Activated CD8-positive, alpha-beta memory T cell treated with anti-CD3 and anti-CD28 coated beads, Interleukin-2, amount 50 U/mL, for 1 hour (primary cell): ENCODE measurements around the gene PHACTR1.
"Not testable (repeated sequence)": the region's sequence is repeated elsewhere in the genome, so short reads cannot be mapped to it uniquely, and the experiment has no call there.

Experiments used
- DNase-seq: peaks from one replicate; pipeline ENCODE4 v3.0.0-alpha.2; 2020; ENCODE audit errors: extremely low read depth

The PHACTR1 gene

DNA sequence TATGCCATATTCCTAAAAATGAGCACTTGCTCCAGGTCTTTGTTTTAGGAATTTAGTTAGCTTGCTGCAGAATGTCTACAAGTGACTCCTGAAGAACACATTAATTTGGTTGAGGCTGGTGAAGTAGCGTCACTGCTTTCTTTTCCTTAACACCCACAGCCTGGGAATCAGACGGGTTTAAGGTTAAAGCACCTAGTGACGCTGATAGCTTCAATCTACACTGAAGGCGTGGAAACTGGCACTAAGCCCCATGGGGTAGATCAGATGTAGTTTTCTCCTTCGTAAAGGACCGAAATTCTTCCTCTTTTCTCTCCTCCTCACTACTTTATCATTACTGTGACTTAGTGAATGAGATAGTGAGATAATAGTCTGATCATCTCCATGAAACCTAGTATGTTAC is 521.5 kb downstream of the PHACTR1 start:
- no peak for DNase-seq

DNA sequence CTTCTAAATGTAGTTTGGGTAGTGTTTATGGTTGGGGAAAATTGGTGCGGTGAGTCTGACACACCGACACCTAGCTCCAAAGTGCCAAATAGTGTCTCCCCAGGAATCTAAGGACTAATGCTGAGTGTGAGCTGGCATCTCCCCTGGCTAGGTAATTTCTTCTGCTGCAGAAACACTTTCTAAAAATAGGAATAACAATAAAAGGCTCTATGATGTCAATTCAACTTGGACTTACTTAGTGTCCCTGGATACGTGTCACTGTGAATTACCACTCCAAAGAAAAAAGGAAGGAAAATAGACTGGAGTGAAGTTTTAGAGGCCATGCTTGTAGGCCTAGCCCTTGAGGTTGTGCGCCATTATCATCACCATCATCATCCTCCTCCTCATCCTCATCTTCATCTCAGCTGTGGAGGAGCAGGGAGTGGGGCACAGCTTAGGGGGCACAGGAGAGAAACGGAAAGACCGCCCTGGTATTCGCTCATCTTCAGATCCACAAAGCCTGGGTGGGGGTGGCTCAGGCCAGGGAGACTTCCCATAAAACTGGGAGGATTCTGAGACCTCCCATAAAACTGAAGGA is 522.2 kb downstream of the PHACTR1 start:
- DNase-seq, result no peak

DNA sequence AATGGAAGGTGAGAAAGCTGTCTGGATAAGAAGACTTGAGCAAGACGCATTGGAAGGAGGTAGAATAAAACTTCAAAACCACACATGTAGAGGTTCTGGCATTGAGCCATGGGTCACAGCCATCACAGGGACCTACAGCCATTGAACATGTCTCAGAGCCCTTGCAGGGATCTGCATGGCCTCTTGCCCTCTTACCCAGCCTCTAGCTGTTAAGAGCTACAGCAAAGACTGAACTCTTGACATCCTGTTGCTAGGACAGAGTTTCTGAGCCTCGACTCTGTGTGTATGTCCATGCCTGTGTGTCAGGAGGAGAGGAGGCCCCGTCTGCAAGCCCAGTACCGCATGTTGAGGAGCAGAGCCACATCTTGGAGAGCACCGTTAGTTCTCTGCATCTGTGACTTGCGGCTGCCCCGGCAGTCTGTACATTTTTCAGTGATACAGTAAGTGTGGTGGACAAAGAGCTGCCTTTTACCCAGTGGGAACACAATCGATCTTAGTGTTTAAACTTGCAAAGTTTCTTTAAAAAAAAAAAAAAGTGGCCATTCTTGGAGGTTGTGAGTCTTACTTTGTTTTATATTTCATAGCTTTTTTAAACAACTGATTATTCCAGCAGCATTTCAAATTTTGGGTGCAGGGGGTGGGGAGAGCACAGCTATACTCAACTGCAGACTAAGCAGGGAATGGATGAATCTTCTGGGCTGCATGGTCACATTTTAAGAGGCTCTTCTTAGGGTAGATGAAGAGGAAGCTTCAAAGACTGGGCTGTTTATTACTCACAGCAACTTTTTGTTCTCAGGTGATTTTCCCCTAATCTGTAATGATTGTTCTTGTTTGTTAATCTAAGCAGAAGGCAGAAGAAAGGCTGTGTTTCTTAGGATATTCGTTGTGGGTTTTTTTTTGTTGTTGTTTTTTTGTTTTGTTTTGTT is 523.2 kb downstream of the PHACTR1 start:
- no peak for DNase-seq

DNA sequence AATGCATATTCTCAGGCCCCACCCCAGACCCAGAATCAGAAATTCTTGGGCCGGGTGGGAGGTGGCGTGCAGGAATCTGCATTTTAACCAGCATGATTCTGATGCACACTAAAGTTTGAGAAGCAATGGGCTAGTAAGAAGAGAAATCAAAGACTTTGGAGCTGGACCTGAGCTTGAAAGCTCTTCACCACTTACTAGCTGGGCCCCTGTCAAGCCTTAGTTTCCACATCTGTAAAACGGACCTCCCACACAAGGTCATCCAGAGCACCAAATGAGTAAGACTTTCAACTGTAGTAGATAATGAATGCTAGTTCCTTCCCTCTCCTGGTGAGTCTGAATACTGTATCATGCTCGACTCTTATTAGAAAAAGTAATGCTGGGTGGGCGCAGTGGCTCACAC is 524.8 kb downstream of the PHACTR1 start:
- no peak for DNase-seq

DNA sequence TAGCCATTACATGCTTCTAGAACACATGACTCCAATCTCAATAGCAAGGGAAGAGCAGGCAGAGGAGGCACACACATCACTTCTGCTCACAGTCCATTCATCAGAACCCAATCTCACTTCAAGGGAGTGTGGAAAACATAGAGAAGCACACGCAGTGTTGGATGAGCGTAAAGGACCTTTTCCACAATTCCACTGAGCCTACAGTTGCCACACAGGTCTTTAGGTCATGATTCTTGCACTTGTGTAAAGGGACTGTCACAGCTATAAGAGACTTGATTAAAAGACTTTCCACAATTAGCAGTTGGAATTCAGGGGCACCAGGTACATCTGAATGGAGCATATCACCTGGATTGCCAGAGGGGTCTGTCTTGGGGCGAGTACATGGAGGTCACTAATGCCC is 525.6 kb downstream of the PHACTR1 start:
- no peak for DNase-seq

DNA sequence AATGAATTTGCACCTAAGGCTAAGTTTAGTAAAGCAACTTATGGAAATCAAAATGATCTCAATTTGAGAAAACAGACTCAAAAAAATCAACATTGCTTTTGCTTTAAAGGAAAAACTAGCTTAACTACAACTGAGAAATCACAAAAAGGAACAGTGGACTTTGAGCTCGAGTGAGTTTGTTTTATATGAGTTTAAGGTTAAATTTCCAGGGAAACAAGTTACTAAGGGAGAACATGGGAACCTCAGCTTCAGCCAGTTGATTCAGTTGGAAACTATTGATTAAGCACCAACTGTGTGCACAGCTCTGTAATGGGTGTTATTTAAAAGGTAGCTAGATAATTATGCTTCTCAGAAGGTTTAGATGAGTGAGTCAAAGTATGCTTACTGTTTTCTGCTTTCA is 526.0 kb downstream of the PHACTR1 start:
- no peak for DNase-seq

DNA sequence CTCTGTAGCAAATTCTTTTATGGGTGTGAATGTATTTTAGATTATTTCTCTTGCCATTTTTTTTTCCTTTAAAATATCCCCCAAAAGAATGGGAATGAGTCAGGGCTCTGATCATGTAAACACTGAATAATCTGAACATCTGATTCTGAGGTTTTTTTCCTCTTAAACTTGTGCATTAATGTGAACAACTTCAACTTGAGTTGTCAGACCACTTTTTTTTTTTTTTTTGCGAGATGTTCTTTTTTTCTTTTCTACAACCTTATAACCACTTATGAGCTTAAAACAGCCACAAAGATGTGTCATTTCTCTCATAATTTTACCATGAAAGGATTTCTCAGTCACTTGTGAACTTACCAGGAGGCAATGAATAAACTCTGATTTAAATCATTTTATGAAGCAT is 526.5 kb downstream of the PHACTR1 start:
- DNase-seq, result no peak

DNA sequence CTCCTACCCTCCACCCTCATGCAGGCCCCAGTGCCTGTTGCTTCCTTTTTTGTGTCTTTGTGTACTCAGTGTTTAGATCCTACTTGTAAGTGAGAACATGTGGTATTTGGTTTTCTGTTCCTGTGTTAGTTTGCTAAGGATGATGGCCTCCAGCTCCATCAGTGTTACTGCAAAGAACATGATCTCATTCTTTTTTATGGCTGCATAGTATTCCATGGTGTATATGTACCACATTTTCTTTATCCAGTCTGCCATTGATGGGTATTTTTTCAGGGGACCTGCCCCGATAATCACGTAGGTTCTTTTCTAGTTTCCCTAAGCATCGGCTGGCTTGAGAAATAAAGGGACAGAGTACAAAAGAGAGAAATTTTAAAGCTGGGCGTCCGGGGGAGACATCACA is 527.2 kb downstream of the PHACTR1 start:
- not testable (repeated sequence) for DNase-seq

DNA sequence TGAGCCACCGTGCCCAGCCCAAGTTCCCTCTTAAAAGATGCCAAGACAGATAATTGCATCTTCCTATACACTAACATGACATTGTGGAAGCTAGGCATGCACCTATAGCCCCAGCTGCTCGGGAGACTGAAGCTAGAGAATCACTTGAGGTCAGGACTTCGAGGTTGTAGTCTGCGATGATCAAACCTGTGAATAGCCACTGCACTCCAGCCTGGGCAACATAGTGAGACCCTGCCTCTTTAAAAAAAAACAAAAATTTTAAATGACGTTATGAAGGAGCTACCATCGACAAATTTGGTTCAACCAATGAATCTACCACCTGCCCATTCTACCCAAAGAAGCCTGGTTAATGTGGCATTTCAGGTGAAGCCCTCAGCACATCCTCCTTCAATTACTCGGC is 531.1 kb downstream of the PHACTR1 start:
- no peak for DNase-seq

DNA sequence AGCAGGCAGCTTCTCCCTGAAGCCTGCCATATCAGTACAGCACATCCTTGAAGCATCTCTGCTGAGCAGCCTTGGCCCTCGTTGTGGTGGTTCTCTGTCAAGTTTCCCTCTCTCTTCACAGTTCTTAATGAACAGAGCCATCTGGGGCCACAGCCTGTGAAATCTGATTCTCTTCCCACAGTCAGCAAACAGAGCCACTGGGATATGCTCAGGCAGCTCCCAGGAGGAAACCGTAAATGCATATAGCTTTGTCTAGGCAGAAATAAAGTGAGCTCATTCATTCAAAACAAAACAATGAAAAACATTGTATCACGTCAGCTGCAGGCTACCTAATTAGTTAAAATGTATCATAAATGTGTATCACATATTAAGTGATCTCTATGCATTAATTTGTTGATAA is 531.5 kb downstream of the PHACTR1 start:
- no peak for DNase-seq

DNA sequence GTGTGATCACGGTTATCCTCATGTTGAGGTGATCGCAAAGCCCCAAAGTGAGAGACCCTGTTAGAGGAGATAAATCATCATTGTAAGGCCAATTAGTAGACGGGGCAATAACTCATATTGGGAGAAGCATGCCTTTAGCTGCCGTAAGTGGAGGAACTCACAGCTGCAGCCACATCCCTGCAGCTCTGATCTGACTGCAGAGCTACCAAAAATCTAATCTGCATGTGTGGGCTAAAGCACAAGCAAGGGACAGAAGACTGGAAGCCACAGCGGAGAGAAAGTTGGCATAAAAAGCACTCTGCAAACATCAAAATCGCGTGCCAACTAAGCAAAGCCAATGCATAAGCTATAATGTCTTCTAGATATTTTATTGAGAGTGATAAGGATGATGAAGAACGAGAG is 532.0 kb downstream of the PHACTR1 start:
- no peak for DNase-seq

DNA sequence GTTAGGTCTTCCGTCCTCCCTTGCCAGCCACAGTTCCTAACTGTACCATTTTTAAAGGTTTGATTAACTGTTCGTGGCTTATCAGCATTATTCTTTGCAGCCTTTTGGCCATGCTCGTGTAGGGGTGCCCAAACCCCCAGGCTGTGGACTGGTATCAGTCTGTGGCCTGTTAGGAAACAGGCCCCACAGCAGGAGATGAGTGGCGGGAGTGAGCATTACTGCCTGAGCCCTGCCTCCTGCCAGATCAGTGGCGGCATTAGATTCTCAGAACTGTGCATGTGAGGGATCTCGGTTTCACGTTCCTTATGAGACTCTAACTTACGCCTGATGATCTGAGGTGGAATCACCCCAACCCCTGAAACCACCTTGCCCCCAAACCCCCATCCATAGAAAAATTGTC is 532.4 kb downstream of the PHACTR1 start:
- no peak for DNase-seq

DNA sequence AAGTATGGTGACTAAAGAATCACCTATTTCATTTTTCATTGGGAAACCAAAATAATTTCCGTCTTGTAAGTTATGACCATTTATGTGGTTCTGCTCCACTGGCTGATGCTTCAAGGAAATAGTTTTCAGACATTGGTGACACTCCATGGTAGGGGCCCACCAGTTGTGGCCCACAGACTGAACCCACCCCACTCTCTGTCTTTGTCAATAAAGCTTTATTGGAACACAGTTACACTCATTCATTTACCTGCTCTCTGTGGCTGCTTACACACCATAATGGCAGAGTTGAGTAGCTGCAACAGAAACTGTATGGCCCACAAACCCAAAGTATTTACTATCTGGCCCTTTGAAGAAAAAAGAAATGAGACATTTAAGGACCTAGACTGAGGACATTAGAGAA is 533.2 kb downstream of the PHACTR1 start:
- DNase-seq, result no peak

DNA sequence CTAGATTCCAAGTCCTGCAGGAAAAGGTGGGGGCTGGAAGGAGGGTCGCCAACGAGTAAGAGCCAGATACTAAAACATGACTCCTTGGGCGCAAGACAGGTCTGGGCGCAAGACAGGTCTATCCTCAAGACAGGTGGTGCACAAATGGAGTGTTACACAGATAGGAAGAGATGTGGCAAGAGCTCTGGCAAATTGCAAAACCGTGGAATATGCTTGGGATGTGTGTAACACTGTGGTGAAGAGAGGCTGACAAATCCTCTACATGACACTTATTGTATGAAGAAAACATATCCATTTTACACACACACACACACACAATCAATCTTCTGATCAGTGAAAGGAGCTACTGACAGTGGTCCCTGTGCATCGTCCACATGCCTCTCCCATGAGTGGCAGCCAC is 534.1 kb downstream of the PHACTR1 start:
- no peak for DNase-seq

DNA sequence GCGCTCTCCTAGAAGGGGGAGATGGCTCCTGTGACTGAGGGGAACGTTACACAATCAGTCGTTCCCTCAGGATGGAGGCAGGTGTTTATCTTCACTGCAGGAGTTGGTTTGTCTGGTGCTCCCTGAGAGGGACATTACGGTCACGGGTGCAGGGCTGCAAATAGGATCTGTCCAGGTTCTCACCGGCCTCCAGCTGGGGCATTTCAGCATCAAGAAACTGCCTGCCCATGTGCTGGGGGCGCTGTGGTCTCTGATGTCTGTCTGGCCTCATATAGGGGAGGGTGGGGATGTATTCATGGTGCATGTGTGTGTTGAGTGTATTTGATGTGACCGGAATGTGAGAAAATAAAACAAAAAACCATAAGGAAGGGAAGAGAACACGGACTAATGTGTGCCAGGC is 534.7 kb downstream of the PHACTR1 start:
- DNase-seq, result no peak

DNA sequence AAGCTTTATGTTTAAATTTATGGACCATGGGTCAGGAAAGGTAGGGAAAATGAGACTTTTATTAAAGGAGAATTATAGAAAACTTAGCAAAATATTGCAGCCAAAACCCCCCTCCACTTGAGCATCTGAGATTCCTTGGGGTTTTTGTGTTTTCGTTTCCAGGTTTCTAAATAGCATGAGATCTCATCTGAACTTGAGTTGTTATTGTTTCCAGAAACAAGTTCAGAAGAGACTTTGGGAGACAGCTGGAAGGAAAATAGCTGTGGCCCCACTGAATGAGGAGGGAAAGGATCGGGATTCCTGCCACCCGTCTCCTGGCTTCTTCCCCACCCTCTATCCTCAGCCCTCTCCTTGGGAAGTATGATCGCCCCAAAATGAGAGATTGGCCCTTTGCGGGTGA is 536.2 kb downstream of the PHACTR1 start:
- DNase-seq, result no peak

DNA sequence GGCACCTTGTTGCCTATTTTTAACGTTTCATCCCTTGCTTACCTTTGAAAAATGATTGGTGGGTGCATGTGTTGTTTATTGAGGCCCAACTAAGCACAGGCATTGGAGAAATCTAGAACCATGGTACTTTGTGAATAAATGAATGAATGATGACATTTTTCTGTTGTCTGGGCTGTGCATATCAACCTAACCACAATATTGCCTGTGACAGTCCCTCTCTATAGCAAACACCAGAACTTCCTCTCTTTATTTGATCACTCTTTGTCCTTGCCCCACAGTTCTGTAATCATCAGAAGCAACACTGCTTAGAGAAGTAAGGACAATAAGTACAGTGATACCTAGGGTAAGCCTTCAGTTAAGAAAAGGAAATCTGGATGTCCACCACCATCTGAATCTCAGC is 536.7 kb downstream of the PHACTR1 start:
- no peak for DNase-seq

DNA sequence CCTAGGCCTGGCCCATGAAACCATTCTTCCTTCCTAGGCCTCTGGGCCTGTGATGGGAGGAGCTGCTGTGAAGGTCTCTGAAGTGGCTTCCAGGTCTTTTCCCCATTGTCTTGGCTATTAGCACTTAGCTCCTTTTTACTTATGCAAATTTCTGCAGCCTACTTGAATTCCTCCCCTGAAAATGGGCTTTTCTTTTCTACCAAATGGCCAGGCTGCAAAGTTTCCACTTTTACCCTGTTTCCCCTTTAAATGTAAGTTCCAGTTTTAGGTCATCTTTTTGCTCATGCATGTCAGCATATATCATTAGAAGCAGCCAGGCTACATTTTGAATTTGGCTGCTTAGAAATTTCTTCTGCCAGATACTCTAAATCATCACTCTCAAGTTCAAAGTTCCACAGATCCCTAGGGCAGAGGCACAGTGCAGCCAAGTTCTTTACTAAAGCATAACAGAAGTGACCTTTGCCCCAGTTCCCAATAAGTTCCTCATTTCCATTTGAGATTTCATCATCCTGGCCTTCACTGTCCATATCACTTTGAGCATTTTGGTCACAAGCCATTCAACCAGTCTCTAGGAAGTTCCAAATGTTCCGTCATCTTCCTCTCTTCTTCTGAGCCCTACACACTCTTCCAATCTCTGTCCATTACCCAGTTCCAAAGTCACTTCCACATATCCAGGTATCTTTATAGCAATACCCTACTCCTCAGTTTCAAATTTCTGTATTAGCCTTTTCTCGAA is 539.9 kb downstream of the PHACTR1 start:
- no peak for DNase-seq

DNA sequence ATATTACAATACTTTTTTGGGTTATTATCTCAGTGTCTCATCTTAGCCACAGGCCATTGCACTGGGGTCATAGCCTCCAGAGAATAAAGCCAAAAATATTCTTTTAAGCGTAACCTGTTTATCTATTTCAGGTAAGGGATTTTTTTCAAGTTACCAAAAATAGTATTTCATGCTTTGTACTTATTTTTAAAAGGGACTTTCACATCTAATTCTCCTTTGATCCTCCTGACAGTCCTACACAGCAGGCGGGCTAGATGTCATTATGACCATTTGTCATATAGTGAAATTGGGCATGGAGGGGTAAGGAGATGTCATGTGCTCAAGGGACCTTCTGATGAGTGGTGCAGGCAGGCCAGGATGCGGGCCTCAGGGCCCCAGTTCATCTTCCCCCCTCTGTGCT is 542.8 kb downstream of the PHACTR1 start:
- no peak for DNase-seq

DNA sequence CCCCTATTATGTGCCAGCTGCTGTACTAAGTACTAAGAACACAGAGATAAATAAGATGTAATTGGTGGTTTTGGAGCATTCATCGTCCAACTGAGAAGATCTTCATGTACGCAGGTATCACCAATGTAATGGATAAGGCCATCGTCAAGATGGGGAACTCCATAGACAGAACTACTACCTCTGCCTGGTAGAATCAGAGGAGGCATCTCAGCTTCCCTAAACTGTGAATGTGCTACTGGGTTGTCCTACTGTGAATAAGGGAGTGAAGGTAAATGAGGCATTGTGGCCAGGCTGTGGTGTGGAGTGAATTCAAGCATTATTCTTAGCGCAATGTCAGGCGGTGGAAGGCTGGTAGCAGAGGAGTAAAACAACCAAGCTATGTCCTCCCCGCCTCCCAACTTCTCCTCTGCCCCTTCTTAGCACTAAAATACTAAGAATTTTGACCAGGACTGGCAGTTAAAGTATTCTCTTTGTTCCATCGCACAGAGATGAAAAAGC is 543.6 kb downstream of the PHACTR1 start:
- DNase-seq, result no peak

DNA sequence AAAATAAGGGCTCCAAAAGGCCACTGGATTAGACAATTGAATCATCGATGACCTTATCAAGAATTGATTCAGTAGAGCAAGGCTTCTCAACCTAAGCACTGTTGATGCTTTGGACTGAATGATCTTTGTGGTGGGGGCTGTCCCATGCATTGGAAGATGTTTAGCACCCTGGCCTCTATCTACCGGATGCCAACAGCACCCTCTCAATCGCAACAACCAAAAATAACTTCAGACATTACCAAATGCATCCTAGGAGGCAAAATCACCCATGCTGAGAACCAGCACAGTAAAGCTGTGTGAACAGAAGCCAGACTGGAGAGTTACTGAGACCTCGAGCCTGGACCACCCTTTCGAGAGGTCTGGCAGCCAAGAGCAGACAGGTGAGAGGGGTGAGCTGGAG is 544.3 kb downstream of the PHACTR1 start:
- DNase-seq, result no peak

DNA sequence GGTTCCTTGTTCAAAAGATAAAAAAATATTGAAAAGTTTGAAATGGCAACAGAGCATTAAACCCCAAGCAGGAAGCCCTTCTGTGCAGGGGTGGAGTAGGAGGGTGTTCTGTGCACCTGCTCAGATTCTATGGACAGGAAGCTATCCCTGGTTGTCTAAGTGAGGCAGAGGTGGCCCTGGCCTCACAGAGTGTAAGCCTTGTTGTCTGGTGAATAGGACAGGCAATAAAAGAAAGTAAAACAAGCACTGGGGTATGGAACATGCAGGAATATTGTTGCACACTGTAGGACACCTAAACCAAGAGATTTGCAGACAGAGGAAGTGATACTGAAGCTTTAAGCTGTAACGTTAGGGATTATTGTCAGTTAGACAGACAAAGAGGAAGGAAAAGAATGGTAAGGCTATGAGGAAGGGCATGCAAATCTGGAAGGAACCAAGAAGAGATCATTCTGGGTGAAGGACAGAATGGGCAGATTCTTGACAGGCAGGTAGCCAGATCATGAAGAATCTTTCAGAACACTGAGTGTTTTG is 545.0 kb downstream of the PHACTR1 start:
- DNase-seq, result no peak
